Hematopoietic multipotent progenitor cell treated with erythropoietin and hydrocortisone succinate and interleukin-3 and kit ligand, for 6 days (in vitro differentiated cells): ENCODE measurements around the gene CCDC6.
"Not testable (repeated sequence)": the region's sequence is repeated elsewhere in the genome, so short reads cannot be mapped to it uniquely, and the experiment has no call there.

ENCODE experiments used
- DNase-seq: peaks from one replicate; pipeline ENCODE4 v3.0.0-alpha.2; 2015

CCDC6 gene

GRCh38 chr10:59750155-59750945 is 156.0 kb downstream of the CCDC6 start:
- DNase-seq: no peak

DNA sequence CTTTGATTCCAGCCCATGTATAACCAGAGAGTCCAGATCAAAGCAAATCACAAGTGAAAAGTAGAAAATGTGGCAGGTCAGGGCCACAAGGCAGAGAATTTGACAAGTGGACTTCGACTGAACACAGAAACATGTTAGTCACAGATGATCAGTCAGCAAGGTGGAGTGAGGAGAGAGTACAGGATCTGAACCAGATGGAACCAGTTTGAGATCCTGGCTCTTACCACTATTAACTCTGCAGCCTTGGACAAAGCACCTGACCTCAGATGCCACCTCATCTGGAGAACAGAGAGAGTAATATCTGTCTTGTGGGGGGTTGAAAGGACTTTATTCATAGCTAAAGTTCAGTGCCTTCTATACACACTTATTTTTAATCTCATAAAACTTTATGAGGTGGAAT is 157.5 kb downstream of the CCDC6 start:
- no peak for DNase-seq

DNA sequence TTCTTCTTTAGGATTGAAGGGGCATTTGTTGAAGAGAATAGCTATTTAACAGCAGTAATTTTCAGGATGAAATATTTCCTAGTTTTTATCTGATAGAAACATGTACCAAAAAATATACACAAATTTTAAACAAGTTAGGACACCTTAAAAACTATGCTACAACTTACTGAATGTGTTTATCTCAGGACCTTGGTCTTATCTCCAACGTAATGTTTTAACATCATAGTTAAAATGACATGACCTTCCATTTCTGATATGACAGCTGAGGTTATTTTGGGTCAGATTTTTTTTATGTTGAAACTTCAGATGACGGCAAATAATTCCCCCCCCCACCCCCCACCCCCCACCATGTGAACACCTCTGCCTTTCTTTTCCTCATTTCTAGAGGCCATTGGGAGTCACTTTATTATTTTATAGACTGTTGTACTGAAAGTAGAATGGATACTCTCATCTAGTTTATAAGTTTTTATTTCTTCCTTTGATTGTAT is 161.1 kb downstream of the CCDC6 start:
- no peak for DNase-seq

- DNase-seq: not testable (repeated sequence)
Measured at GRCh38 chr10:59744762-59745161, 161.6 kb downstream of the CCDC6 start.

GRCh38 chr10:59744156-59744555 is 162.2 kb downstream of the CCDC6 start:
- DNase-seq: not testable (repeated sequence)

DNA sequence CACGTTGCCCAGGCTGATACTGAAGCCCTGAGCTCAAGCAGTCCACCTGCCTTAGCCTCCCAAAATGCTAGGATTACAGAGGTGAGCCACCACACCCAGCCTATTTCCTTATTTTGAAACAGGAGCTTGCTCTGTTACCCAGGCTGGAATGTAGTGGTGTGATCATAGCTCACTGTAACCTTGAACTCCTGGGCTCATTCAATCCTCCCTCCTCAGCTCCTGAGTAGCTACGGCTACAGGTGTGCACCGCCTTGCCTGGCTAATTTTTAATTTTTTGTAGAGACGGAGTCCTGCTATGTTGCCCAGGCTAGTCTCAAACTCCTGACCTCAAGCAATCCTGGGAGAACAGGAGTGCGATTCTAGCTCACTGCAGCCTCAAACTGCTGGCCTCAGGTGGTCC is 164.8 kb downstream of the CCDC6 start:
- no peak for DNase-seq

GRCh38 chr10:59741048-59741447 is 165.3 kb downstream of the CCDC6 start:
- no peak for DNase-seq
